PFSK-1 (cell line): Measurements from ENCODE around the gene STIP1.

Source experiments
- FOXP2 ChIP-seq: optimal IDR thresholded peaks from 2 replicates; pipeline ENCODE3; 2011; ENCODE audit warnings: borderline replicate concordance, control low read depth, inconsistent platforms; ENCODE audit not compliant: insufficient read depth; ENCODE audit errors: extremely low read length, extremely low read depth
- POLR2AphosphoS5 ChIP-seq: IDR thresholded peaks from 2 replicates; pipeline ENCODE4 v1.6.1; 2012; ENCODE audit warnings: low read depth, mild to moderate bottlenecking, control low read depth, low read length, moderate library complexity
- REST ChIP-seq, 2 experiments: IDR thresholded peaks; 2 replicates each; pipeline versions ENCODE4 v1.6.1 to v1.8.0; 2011 to 2012; ENCODE audit warnings: low read depth in 2 of 2, low read length in 2 of 2, control low read depth in 1 of 2, inconsistent platforms in 1 of 2, mild to moderate bottlenecking in 1 of 2, moderate library complexity in 1 of 2; ENCODE audit not compliant: insufficient read depth in 1 of 2
- SIN3A ChIP-seq: IDR thresholded peaks from 2 replicates; pipeline ENCODE4 v1.6.1; 2012; ENCODE audit warnings: mild to moderate bottlenecking, low read length, moderate library complexity, borderline replicate concordance; ENCODE audit not compliant: insufficient read depth
- TAF1 ChIP-seq: IDR thresholded peaks from 2 replicates; pipeline ENCODE4 v1.6.1; 2012; ENCODE audit warnings: low read length, control low read depth, borderline replicate concordance; ENCODE audit not compliant: insufficient read depth

DNA sequence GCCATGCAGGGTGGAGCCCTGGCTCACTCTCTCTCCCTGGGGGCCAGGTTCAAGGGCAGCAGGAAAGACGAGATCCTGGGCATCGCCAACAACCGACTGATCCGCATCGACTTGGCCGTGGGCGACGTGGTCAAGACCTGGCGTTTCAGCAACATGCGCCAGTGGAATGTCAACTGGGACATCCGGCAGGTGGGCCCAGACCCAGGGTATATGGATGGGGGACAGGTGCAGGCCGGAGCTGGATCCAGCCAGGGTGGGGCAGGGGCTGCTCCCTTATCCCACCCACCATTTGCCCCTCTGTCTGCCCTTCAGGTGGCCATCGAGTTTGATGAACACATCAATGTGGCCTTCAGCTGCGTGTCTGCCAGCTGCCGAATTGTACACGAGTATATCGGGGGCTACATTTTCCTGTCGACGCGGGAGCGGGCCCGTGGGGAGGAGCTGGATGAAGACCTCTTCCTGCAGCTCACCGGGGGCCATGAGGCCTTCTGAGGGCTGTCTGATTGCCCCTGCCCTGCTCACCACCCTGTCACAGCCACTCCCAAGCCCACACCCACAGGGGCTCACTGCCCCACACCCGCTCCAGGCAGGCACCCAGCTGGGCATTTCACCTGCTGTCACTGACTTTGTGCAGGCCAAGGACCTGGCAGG is 37.2 kb downstream of the STIP1 start:
- TF ChIP-seq TAF1 (no peak), REST (IDR thresholded peaks at IDR 0.05; ENCODE audit: insufficient read depth in 1 of 2, low read depth in 2 of 2, low read length in 2 of 2) (no peak), SIN3A (no peak), POLR2AphosphoS5 (no peak), FOXP2 (no peak)
